IMR-90 (cell line): Measurements from ENCODE around the gene RAB43. TPM values are rescaled to one million over a fixed set of nuclear protein-coding genes. Genes with fewer than 3 reads are reported as not detected.

Experiments used
- ATAC-seq: fragments of 200-7000 bp; cut with Tn5 transposase; 2 replicates; pipeline ENCODE4 v1.9.1; 2020; ENCODE audit warnings: low read depth, mild to moderate bottlenecking, moderate library complexity
- BruUV-seq: library from RNA; stranded (reverse); fragments of 400-500 nt; replicated peaks from 2 replicates; lab custom pipeline; 2021; lab: Mats Ljungman, UMichigan
- CTCF ChIA-PET: fragments of 300-600 bp; formaldehyde crosslinking; extraction: SDS; loops from one replicate; lab custom pipeline; 2021; ENCODE audit warnings: antibody characterized with exemption; lab: Yijun Ruan, JAX
- POLR2A ChIA-PET: fragments of 300-600 bp; sonication (Branson Sonifier 250); formaldehyde crosslinking; loops from one replicate; lab custom pipeline; 2022; ENCODE audit warnings: antibody characterized with exemption; ENCODE audit not compliant: unreplicated experiment; lab: Charles Lee
- DNase-seq: peaks from one replicate; pipeline ENCODE4 v3.0.0; 2013
- H2AFZ ChIP-seq: replicated peaks from 2 replicates; pipeline ENCODE3; 2013; ENCODE audit warnings: low read length, mild to moderate bottlenecking; ENCODE audit not compliant: poor library complexity
- H2AK5ac ChIP-seq: 2 replicates; pipeline ENCODE4 v1.6.1; 2013; ENCODE audit warnings: low read depth, low read length, inconsistent platforms
- H2AK9ac ChIP-seq: replicated peaks from 2 replicates; pipeline ENCODE3; 2013; ENCODE audit warnings: mild to moderate bottlenecking, low read depth, low read length, moderate library complexity; ENCODE audit not compliant: poor library complexity
- H2BK120ac ChIP-seq: 2 replicates; pipeline ENCODE4 v1.6.1; 2013; ENCODE audit warnings: low read depth, low read length, inconsistent platforms
- H2BK15ac ChIP-seq: 3 replicates; pipeline ENCODE4 v1.6.1; 2013; ENCODE audit warnings: low read depth, low read length, inconsistent platforms
- H2BK20ac ChIP-seq: 2 replicates; pipeline ENCODE4 v1.6.1; 2013; ENCODE audit warnings: low read depth, mild to moderate bottlenecking, inconsistent platforms, low read length, moderate library complexity
- H2BK5ac ChIP-seq: 2 replicates; pipeline ENCODE4 v1.6.1; 2013; ENCODE audit warnings: mild to moderate bottlenecking, low read depth, low read length, inconsistent platforms; ENCODE audit not compliant: poor library complexity, severe bottlenecking
- H3K14ac ChIP-seq: replicated peaks from 2 replicates; pipeline ENCODE4 v1.6.1; 2013; ENCODE audit warnings: low read depth, low read length, inconsistent platforms
- H3K18ac ChIP-seq: 2 replicates; pipeline ENCODE4 v1.6.1; 2013; ENCODE audit warnings: low read depth, low read length, control low read depth
- H3K23ac ChIP-seq: 2 replicates; pipeline ENCODE4 v1.6.1; 2013; ENCODE audit warnings: low read depth, low read length, inconsistent platforms
- H3K27ac ChIP-seq: 2 replicates; pipeline ENCODE4 v1.5.1; 2013; ENCODE audit warnings: mild to moderate bottlenecking, control low read depth, low read length; ENCODE audit not compliant: insufficient read depth
- H3K27me3 ChIP-seq: 2 replicates; pipeline ENCODE4 v1.6.1; 2013; ENCODE audit warnings: low read length; ENCODE audit not compliant: control insufficient read depth, insufficient read depth
- H3K36me3 ChIP-seq: 2 replicates; pipeline ENCODE4 v1.6.1; 2013; ENCODE audit warnings: low read length, mixed read lengths; ENCODE audit not compliant: control insufficient read depth, insufficient read depth
- H3K4ac ChIP-seq: 2 replicates; pipeline ENCODE4 v1.6.1; 2013; ENCODE audit warnings: low read depth, low read length, inconsistent platforms
- H3K4me1 ChIP-seq: 2 replicates; pipeline ENCODE4 v1.6.1; 2013; ENCODE audit warnings: low read length, mixed read lengths; ENCODE audit not compliant: control insufficient read depth, insufficient read depth
- H3K4me2 ChIP-seq: 2 replicates; pipeline ENCODE4 v1.6.1; 2013; ENCODE audit warnings: low read depth, mild to moderate bottlenecking, control low read depth, low read length, moderate library complexity
- H3K4me3 ChIP-seq: 2 replicates; pipeline ENCODE4 v1.5.1; 2013; ENCODE audit warnings: low read depth, mild to moderate bottlenecking, control low read depth, low read length, moderate library complexity; ENCODE audit not compliant: insufficient read depth
- H3K56ac ChIP-seq: 2 replicates; pipeline ENCODE4 v1.6.1; 2013; ENCODE audit warnings: low read length, inconsistent platforms; ENCODE audit not compliant: insufficient read depth; ENCODE audit errors: extremely low read depth
- H3K79me1 ChIP-seq, 2 experiments: 2 replicates each; pipeline ENCODE4 v1.6.1; 2013; ENCODE audit warnings: low read length in 2 of 2, inconsistent platforms in 1 of 2, low read depth in 1 of 2
- H3K9ac ChIP-seq: 2 replicates; pipeline ENCODE4 v1.6.1; 2013; ENCODE audit warnings: low read depth, low read length, control low read depth
- H3K9me1 ChIP-seq: 2 replicates; pipeline ENCODE4 v1.6.1; 2013; ENCODE audit warnings: low read length, inconsistent platforms; ENCODE audit not compliant: insufficient read depth
- H3K9me3 ChIP-seq: 2 replicates; pipeline ENCODE4 v1.6.1; 2013; ENCODE audit warnings: low read length; ENCODE audit not compliant: control insufficient read depth, insufficient read depth
- H4K20me1 ChIP-seq: 2 replicates; pipeline ENCODE4 v1.6.1; 2013; ENCODE audit warnings: low read length, inconsistent platforms; ENCODE audit not compliant: insufficient read depth
- H4K5ac ChIP-seq: 2 replicates; pipeline ENCODE4 v1.6.1; 2013; ENCODE audit warnings: mild to moderate bottlenecking, low read depth, low read length, control low read depth
- H4K8ac ChIP-seq, 2 experiments: 2 replicates each; pipeline ENCODE4 v1.6.1; 2013; ENCODE audit warnings: low read depth in 2 of 2, low read length in 2 of 2, control low read depth in 1 of 2, inconsistent platforms in 1 of 2
- H4K91ac ChIP-seq: 2 replicates; pipeline ENCODE4 v1.6.1; 2013; ENCODE audit warnings: low read depth, low read length, inconsistent platforms; ENCODE audit not compliant: insufficient read depth
- BHLHE40 ChIP-seq: fragments of 150-350 bp; IDR thresholded peaks from 2 replicates; pipeline ENCODE4 v1.6.1; 2016; ENCODE audit warnings: mild to moderate bottlenecking, low read depth, low read length
- CEBPB ChIP-seq: IDR thresholded peaks from 2 replicates; pipeline ENCODE4 v1.6.1; 2012; ENCODE audit warnings: low read depth, low read length, improper control_type of control experiment
- CHD1 ChIP-seq: IDR thresholded peaks from 2 replicates; pipeline ENCODE4 v1.6.1; 2012; ENCODE audit warnings: low read depth, low read length, improper control_type of control experiment
- FOS ChIP-seq: fragments of 150-350 bp; IDR thresholded peaks from 2 replicates; pipeline ENCODE4 v1.6.1; 2016; ENCODE audit warnings: low read depth, low read length
- MAFK ChIP-seq: IDR thresholded peaks from 2 replicates; pipeline ENCODE4 v1.6.1; 2012; ENCODE audit warnings: low read depth, low read length, improper control_type of control experiment
- MAZ ChIP-seq: IDR thresholded peaks from 2 replicates; pipeline ENCODE4 v1.6.1; 2012; ENCODE audit warnings: low read depth, mild to moderate bottlenecking, low read length, improper control_type of control experiment, moderate library complexity, borderline replicate concordance
- MXI1 ChIP-seq: IDR thresholded peaks from 2 replicates; pipeline ENCODE4 v1.6.1; 2012; ENCODE audit warnings: low read depth, mild to moderate bottlenecking, low read length, moderate library complexity, borderline replicate concordance
- NFE2L2 ChIP-seq: fragments of 150-350 bp; IDR thresholded peaks from 2 replicates; pipeline ENCODE4 v1.6.1; 2016; ENCODE audit warnings: low read depth, mild to moderate bottlenecking, low read length
- RAD21 ChIP-seq: IDR thresholded peaks from 2 replicates; pipeline ENCODE4 v1.6.1; 2012; ENCODE audit warnings: low read length, improper control_type of control experiment
- RCOR1 ChIP-seq: IDR thresholded peaks from 2 replicates; pipeline ENCODE4 v1.6.1; 2012; ENCODE audit warnings: mild to moderate bottlenecking, low read length, improper control_type of control experiment; ENCODE audit not compliant: insufficient replicate concordance
- RFX5 ChIP-seq: IDR thresholded peaks from 2 replicates; pipeline ENCODE4 v1.8.0; 2012; ENCODE audit warnings: low read depth, mild to moderate bottlenecking, low read length, moderate library complexity
- SMC3 ChIP-seq: fragments of 150-350 bp; IDR thresholded peaks from 2 replicates; pipeline ENCODE4 v1.6.1; 2016; ENCODE audit warnings: low read depth, mild to moderate bottlenecking, antibody characterized with exemption, low read length, moderate library complexity
- WGBS, 2 experiments: methylation state at CpG; one replicate each; pipeline versions ENCODE4 v1.1.5 to v1.1.7; 2013; ENCODE audit warnings: missing lambda C conversion rate in 2 of 2; ENCODE audit not compliant: insufficient read length in 1 of 2; ENCODE audit errors: extremely low coverage in 2 of 2; 5-methylcytosine and 5-hydroxymethylcytosine counted together
- dilution Hi-C: fragments of 300-500 bp; cut with HindIII; formaldehyde crosslinking; loops from one replicate; pipeline ENCODE4 v1.14.3; 2018; ENCODE audit warnings: low sequenced_read_pairs; ENCODE audit not compliant: unreplicated experiment
- in situ Hi-C: fragments of 300-500 bp; cut with MboI; formaldehyde crosslinking; loops from 3 replicates; pipeline ENCODE4 v1.14.3; 2019; ENCODE audit warnings: low sequenced_read_pairs, inconsistent platforms, mixed read lengths
- intact Hi-C: fragments of 100-400 bp; cut with micrococcal nuclease; formaldehyde crosslinking; loops from 2 replicates; pipeline ENCODE4 v1.10.0; 2022
- polyA plus RNA-seq, 3 experiments: library from polyadenylated mRNA; depleted of rRNA; stranded (reverse); fragments of >200 nt; gene quantifications; 2 replicates each; pipeline ENCODE4 v1.2.3, GENCODE V29; 2012; ENCODE audit warnings: low replicate concordance in 1 of 3
- total RNA-seq: library from RNA; depleted of rRNA; stranded (reverse); fragments of >200 nt; gene quantifications from 2 replicates; pipeline ENCODE4 v1.2.3, GENCODE V29; 2012
- TF ChIP-seq, protein P1 (sequence below): conservative IDR thresholded peaks from 2 replicates; pipeline ENCODE4 v1.5.1; 2012; ENCODE audit warnings: mild to moderate bottlenecking, low read depth, low read length, improper control_type of control experiment
- TF ChIP-seq, protein P2 (sequence below): fragments of 150-350 bp; IDR thresholded peaks from 2 replicates; pipeline ENCODE4 v1.6.1; 2017; ENCODE audit warnings: mild to moderate bottlenecking, antibody characterized with exemption, low read length, low read depth
- TF ChIP-seq, protein P3 (sequence below): fragments of 150-350 bp; IDR thresholded peaks from 2 replicates; pipeline ENCODE4 v1.6.1; 2016; ENCODE audit warnings: low read depth, mild to moderate bottlenecking, low read length, moderate library complexity, borderline replicate concordance

Gene RAB43
- total and polyA plus RNA-seq, 2 of the 4 experiments (the other 2 are of a cell fraction): 9.9 to 14.0 TPM

DNA sequence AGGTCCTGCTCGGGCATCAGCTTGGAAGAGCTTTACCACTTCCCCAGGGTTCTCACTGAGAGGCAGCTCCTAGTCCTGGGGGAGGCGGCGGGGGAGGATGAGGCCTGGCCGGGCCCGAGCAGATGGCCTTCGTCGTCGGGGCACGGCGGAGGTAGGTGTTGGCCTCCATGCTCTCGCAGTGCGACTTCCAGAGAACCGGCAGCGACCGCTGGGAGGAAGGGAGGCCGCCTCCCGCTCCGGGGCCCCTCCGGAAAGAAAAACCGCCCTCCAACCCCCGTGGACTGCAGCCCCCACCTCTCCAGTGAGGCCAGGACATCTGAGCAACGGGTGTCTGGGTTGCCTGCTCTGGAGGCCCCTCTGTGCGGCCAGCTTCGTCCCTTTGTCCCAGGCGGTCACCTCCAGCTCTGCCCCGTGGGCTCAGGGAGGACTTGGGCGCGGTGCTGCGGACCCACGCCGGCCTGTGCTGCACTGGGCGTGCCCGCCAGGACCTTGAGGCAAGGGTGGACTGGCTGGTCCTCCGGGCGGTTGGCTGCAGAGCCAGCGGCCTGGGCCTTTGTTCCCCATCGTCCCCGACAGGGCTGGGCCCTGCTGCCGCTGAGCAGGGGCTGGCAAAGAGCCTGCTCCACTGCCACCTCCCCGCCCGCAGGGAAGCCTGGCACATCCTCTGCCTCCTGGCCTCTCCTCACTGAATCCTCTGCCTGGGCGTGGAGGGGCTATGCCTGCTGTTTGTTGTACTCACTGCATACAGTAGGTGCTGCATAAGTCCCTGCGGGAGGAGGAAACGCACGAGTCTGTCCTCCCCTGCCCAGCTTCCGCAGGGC is 74.7 kb downstream of the RAB43 start:
- Histone ChIP-seq H3K14ac (no peak overlapping the region), H2BK15ac (no peak overlapping the region), H3K4me1 (no peaks in the 10 kb centered on the region), H4K8ac (no peak overlapping the region), H3K27ac (no peak overlapping the region), H2BK5ac (no peak overlapping the region), H2BK20ac (no peak overlapping the region), H3K23ac (no peak overlapping the region), H2AFZ (peak overlapping the region; percentile 32), H3K4me3 (no peak overlapping the region), H2AK5ac (no peak overlapping the region), H3K9ac (no peak overlapping the region), H4K20me1 (no peaks in the 10 kb centered on the region), H2AK9ac (no peak overlapping the region), H2BK120ac (no peak overlapping the region), H3K79me1 (no peaks in the 10 kb centered on the region), H3K9me1 (no peaks in the 10 kb centered on the region), H3K36me3 (no peaks in the 10 kb centered on the region), H3K4me2 (no peak overlapping the region), H3K9me3 (peaks cover 20% of the 10 kb centered on the region), H3K4ac (no peak overlapping the region), H3K27me3 (peaks cover 29% of the 10 kb centered on the region), H3K18ac (no peak overlapping the region), H4K91ac (no peak overlapping the region), H3K56ac (no peak overlapping the region), H4K5ac (no peak overlapping the region)
- ATAC-seq (no peak), DNase-seq (no peak)
- in situ Hi-C loops (no loop called here), intact Hi-C loops (no loop called here), dilution Hi-C loops (no loop called here)
- no TSS peak for BruUV-seq
- 85% methylated on average over 20 of the region's 46 CpGs; no CpG with 5 or more reads in 1 of the 2 experiments for WGBS, 2 experiments
- POLR2A ChIA-PET: no interaction called here
- CTCF ChIA-PET: interaction anchor here (0.9 kb wide), 1 partner anchor 19 kb away, joined by 3 read pairs; no protein-coding TSS in a partner anchor
- TF ChIP-seq RAD21 (no peak), NFE2L2 (no peak), RFX5 (no peak), MXI1 (no peak), SMC3 (no peak), MAZ (no peak), CHD1 (no peak), FOS (no peak), MAFK (no peak), BHLHE40 (no peak), CEBPB (no peak), RCOR1 (no peak)
- TF ChIP-seq, protein P1, sequence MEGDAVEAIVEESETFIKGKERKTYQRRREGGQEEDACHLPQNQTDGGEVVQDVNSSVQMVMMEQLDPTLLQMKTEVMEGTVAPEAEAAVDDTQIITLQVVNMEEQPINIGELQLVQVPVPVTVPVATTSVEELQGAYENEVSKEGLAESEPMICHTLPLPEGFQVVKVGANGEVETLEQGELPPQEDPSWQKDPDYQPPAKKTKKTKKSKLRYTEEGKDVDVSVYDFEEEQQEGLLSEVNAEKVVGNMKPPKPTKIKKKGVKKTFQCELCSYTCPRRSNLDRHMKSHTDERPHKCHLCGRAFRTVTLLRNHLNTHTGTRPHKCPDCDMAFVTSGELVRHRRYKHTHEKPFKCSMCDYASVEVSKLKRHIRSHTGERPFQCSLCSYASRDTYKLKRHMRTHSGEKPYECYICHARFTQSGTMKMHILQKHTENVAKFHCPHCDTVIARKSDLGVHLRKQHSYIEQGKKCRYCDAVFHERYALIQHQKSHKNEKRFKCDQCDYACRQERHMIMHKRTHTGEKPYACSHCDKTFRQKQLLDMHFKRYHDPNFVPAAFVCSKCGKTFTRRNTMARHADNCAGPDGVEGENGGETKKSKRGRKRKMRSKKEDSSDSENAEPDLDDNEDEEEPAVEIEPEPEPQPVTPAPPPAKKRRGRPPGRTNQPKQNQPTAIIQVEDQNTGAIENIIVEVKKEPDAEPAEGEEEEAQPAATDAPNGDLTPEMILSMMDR: no peak
- TF ChIP-seq, protein P2, sequence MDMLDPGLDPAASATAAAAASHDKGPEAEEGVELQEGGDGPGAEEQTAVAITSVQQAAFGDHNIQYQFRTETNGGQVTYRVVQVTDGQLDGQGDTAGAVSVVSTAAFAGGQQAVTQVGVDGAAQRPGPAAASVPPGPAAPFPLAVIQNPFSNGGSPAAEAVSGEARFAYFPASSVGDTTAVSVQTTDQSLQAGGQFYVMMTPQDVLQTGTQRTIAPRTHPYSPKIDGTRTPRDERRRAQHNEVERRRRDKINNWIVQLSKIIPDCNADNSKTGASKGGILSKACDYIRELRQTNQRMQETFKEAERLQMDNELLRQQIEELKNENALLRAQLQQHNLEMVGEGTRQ: no peak
- TF ChIP-seq, protein P3, sequence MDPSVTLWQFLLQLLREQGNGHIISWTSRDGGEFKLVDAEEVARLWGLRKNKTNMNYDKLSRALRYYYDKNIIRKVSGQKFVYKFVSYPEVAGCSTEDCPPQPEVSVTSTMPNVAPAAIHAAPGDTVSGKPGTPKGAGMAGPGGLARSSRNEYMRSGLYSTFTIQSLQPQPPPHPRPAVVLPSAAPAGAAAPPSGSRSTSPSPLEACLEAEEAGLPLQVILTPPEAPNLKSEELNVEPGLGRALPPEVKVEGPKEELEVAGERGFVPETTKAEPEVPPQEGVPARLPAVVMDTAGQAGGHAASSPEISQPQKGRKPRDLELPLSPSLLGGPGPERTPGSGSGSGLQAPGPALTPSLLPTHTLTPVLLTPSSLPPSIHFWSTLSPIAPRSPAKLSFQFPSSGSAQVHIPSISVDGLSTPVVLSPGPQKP: no peak
